Ishikawa (cell line): ENCODE data around the gene CLRN2.

Experiments
- EP300 ChIP-seq: IDR thresholded peaks from 2 replicates; pipeline ENCODE4 v1.6.1; 2012; ENCODE audit warnings: borderline replicate concordance
- TAF1 ChIP-seq: IDR thresholded peaks from 2 replicates; pipeline ENCODE4 v1.6.1; 2012; ENCODE audit warnings: low read depth, mild to moderate bottlenecking
- TCF12 ChIP-seq: IDR thresholded peaks from 2 replicates; pipeline ENCODE4 v1.6.1; 2012; ENCODE audit warnings: low read depth
- YY1 ChIP-seq: IDR thresholded peaks from 2 replicates; pipeline ENCODE4 v1.6.1; 2012; ENCODE audit warnings: low read depth

- no peak for TF ChIP-seq TCF12
- TF ChIP-seq EP300: no peak
- TF ChIP-seq TAF1: no peak
- no peak for TF ChIP-seq YY1
These were observed 37.0 kb upstream of the CLRN2 start for GRCh38 chr4:17477774-17478472.
